ENCODE data around the gene CAPZA1. TPM values are rescaled to one million over a fixed set of nuclear protein-coding genes. Genes with fewer than 3 reads are reported as not detected.

CAPZA1 gene
- total and polyA plus RNA-seq, 2 of the 8 experiments (the other 6 are each of a cell fraction or from before 2014, with no cell fraction given) = 48.9 to 107 TPM

GRCh38 chr1:112618114-112618720 lies 1.4 kb upstream of the CAPZA1 start:
- H3K9me3 ChIP-seq (ENCODE audit: insufficient read depth in 2 of 2, low read depth in 1 of 2, low read length in 1 of 2) = no peaks in the 10 kb centered on the region; a peak in 1 of 4 replicates
- peak overlapping the region; percentile 97 to 99 (median 98) for H3K9ac ChIP-seq (replicated peaks in 1 of 4; ENCODE audit: extremely low read depth in 1 of 4, low read depth in 3 of 4, low read length in 3 of 4)
- H3K14ac ChIP-seq (ENCODE audit: insufficient read length) = no peak overlapping the region
- peaks cover 3% of the 10 kb centered on the region in 2 experiments for H4K20me1 ChIP-seq (replicated peaks in 1 of 2; ENCODE audit: control insufficient read depth in 1 of 2, insufficient read depth in 2 of 2, low read length in 2 of 2)
- H3K23me2 ChIP-seq (ENCODE audit: low read depth, low read length) = peaks cover 13% of the 10 kb centered on the region
- 0 out of 2 replicates have a peak overlapping the region, but pooled peaks have one; percentile 96 for H2BK5ac ChIP-seq (ENCODE audit: low read depth, low read length)
- no peak overlapping the region for H3K23ac ChIP-seq (ENCODE audit: insufficient read length)
- no peak overlapping the region for H2BK15ac ChIP-seq (ENCODE audit: low read length)
- no peaks in the 10 kb centered on the region; the same call in 1 of the 2 replicates for H3K79me1 ChIP-seq (ENCODE audit: low read depth, low read length)
- H3K27me3 ChIP-seq (replicated peaks in 1 of 4; ENCODE audit: control insufficient read depth in 3 of 4, extremely low read depth in 1 of 4, insufficient read depth in 3 of 4, low read length in 3 of 4) = no peaks in the 10 kb centered on the region
- H2AFZ ChIP-seq (ENCODE audit: low read length) = peak overlapping the region; percentile 3; the same call in 1 of the 2 replicates
- H2BK120ac ChIP-seq (replicated peaks; ENCODE audit: low read depth, low read length) = no peak overlapping the region
- H4K91ac ChIP-seq (replicated peaks; ENCODE audit: insufficient read length, low read length) = no peak overlapping the region
- H2BK20ac ChIP-seq (ENCODE audit: low read length) = no peak overlapping the region
- H3K4me1 ChIP-seq (replicated peaks in 1 of 4; ENCODE audit: control insufficient read depth in 3 of 4, insufficient read depth in 4 of 4, low read length in 3 of 4) = peaks cover 0 to 5% (median 0%) of the 10 kb centered on the region in 4 experiments; a peak in 2 of 7 replicates
- FAIRE-seq = no peak
- no peak overlapping the region for H3K4ac ChIP-seq (replicated peaks; ENCODE audit: insufficient read length, low read depth, low read length)
- ChIA-PET CTCF (ENCODE audit: partially characterized antibody) (interaction anchor here (1.1 to 2.3 kb wide), 3 partner anchors 56 to 228 kb away, joined by 4 to 13 read pairs (median 8); partner anchors contain the start of gene MOV10), POLR2A (ENCODE audit: partially characterized antibody) (interaction anchor here (0.6 to 4.8 kb wide), 16 partner anchors 9 to 424 kb away, joined by 3 to 34 read pairs (median 3); partner anchors contain the start of genes MOV10 and RHOC)
- peaks cover 12 to 55% of the 10 kb centered on the region in 2 experiments for H3K79me2 ChIP-seq (ENCODE audit: control insufficient read depth in 1 of 2, insufficient read depth in 2 of 2, low read length in 2 of 2)
- H3K36me3 ChIP-seq (ENCODE audit: control insufficient read depth in 2 of 4, insufficient read depth in 4 of 4, low read length in 3 of 4) = peaks cover 0 to 17% (median 4%) of the 10 kb centered on the region in 4 experiments; a peak in 3 of 8 replicates
- TF ChIP-seq RNF2 (IDR thresholded peaks at IDR 0.05; ENCODE audit: borderline replicate concordance, low read depth, low read length, missing control alignments, poor library complexity, severe bottlenecking) (no peak), POLR2A (IDR thresholded peaks at IDR 0.05; ENCODE audit: control extremely low read depth in 1 of 2, low read depth in 2 of 2, low read length in 2 of 2) (peak in 1 of 2 experiments; percentile 22; a peak in 1 of 3 replicates)
- WGBS, 2 experiments (ENCODE audit: extremely low coverage in 1 of 2, insufficient coverage in 1 of 2, insufficient read length in 1 of 2, insufficient replicate concordance in 2 of 2, low coverage in 1 of 2, low lambda C conversion rate in 2 of 2, missing lambda C conversion rate in 1 of 2) = 6% methylated on average over 12 of the region's 12 CpGs; no CpG with 5 or more reads in 1 of the 2 experiments
- H4K8ac ChIP-seq (ENCODE audit: extremely low read depth, insufficient read depth, low read length) = no peak overlapping the region
- no peak overlapping the region for H2AK5ac ChIP-seq (ENCODE audit: low read depth, low read length)
- peak overlapping the region; percentile 84 to 98 (median 96) for H3K4me3 ChIP-seq (ENCODE audit: extremely low read depth in 1 of 4, insufficient read depth in 2 of 4, low read depth in 3 of 4, low read length in 4 of 4)
- no peak overlapping the region for H3K18ac ChIP-seq (ENCODE audit: extremely low read depth, low read length)
- no peak overlapping the region for H2BK12ac ChIP-seq (ENCODE audit: low read depth, low read length)
- H3K27ac ChIP-seq (ENCODE audit: low read depth, low read length) = peak overlapping the region; percentile 96
- H3K4me2 ChIP-seq (ENCODE audit: insufficient read depth in 1 of 2, low read depth in 2 of 2, low read length in 2 of 2) = peak overlapping the region; percentile 75 to 79
- DNase-seq (ENCODE audit: low read depth in 1 of 2, low spot score in 2 of 2) = no peak
- H3K56ac ChIP-seq (replicated peaks; ENCODE audit: insufficient read length, low read depth, low read length) = no peak overlapping the region
- no peak overlapping the region for H4K5ac ChIP-seq (ENCODE audit: insufficient read length, low read depth, low read length)
